Keratinocyte (primary cell): ENCODE data around the gene OVAAL. TPM values are rescaled to one million over a fixed set of nuclear protein-coding genes. Genes with fewer than 3 reads are reported as not detected.

Source experiments
- DNase-seq: peaks from one replicate; pipeline ENCODE4 v3.0.0-alpha.2; 2011; ENCODE audit warnings: low read depth, missing footprints, low spot score
- FAIRE-seq: peaks from 2 replicates; lab custom pipeline; 2011; peaks lifted over from hg19 to GRCh38; lab: Jason Lieb, UNC
- H2AFZ ChIP-seq: 2 replicates; pipeline ENCODE4 v1.6.0; 2012; ENCODE audit warnings: low read length, control low read depth, inconsistent platforms; ENCODE audit not compliant: control insufficient read depth
- H3K27ac ChIP-seq: 2 replicates; pipeline ENCODE4 v1.5.1; 2011; ENCODE audit warnings: low read length; ENCODE audit not compliant: control insufficient read depth, insufficient read depth
- H3K27me3 ChIP-seq: 3 replicates; pipeline ENCODE4 v1.6.0; 2011; ENCODE audit warnings: low read length; ENCODE audit not compliant: control insufficient read depth, insufficient read depth; ENCODE audit errors: extremely low read depth
- H3K36me3 ChIP-seq, 2 experiments: 2 replicates in 1 of 2; 3 replicates in 1 of 2; pipeline ENCODE4 v1.5.1; 2011; ENCODE audit warnings: low read length in 2 of 2, mild to moderate bottlenecking in 1 of 2; ENCODE audit not compliant: control insufficient read depth in 2 of 2, insufficient read depth in 2 of 2; ENCODE audit errors: extremely low read depth in 1 of 2
- H3K4me1 ChIP-seq: 3 replicates; pipeline ENCODE4 v1.5.1; 2011; ENCODE audit warnings: low read length; ENCODE audit not compliant: control insufficient read depth, insufficient read depth; ENCODE audit errors: extremely low read depth
- H3K4me2 ChIP-seq: 3 replicates; pipeline ENCODE4 v1.6.0; 2011; ENCODE audit warnings: low read depth, low read length; ENCODE audit not compliant: control insufficient read depth, insufficient read depth; ENCODE audit errors: extremely low read depth
- H3K4me3 ChIP-seq, 3 experiments: fragments of 200-600 bp in 1 of 3; sonication (generic) in 1 of 3; 2 replicates in 2 of 3; 3 replicates in 1 of 3; pipeline ENCODE4 v1.5.1; 2011 to 2016; ENCODE audit warnings: low read length in 3 of 3, mild to moderate bottlenecking in 3 of 3, control low read depth in 2 of 3, inconsistent platforms in 1 of 3, low read depth in 1 of 3, mixed read lengths in 1 of 3, mixed run types in 1 of 3, moderate library complexity in 1 of 3; ENCODE audit not compliant: control insufficient read depth in 2 of 3, insufficient read depth in 2 of 3; ENCODE audit errors: extremely low read depth in 1 of 3
- H3K79me2 ChIP-seq: 2 replicates; pipeline ENCODE4 v1.6.0; 2012; ENCODE audit warnings: low read length; ENCODE audit not compliant: control insufficient read depth, insufficient read depth
- H3K9ac ChIP-seq: 3 replicates; pipeline ENCODE4 v1.6.0; 2011; ENCODE audit warnings: low read length; ENCODE audit not compliant: control insufficient read depth, insufficient read depth; ENCODE audit errors: extremely low read depth
- H3K9me1 ChIP-seq: 3 replicates; pipeline ENCODE4 v1.6.0; 2011; ENCODE audit warnings: low read length; ENCODE audit not compliant: control insufficient read depth, insufficient read depth; ENCODE audit errors: extremely low read depth
- H3K9me3 ChIP-seq: 2 replicates; pipeline ENCODE4 v1.5.1; 2012; ENCODE audit warnings: low read depth, low read length; ENCODE audit not compliant: control insufficient read depth
- H4K20me1 ChIP-seq: 3 replicates; pipeline ENCODE4 v1.6.0; 2011; ENCODE audit warnings: low read length; ENCODE audit not compliant: control insufficient read depth, insufficient read depth; ENCODE audit errors: extremely low read depth
- CTCF ChIP-seq, 3 experiments: IDR thresholded peaks in 1 of 3; conservative IDR thresholded peaks in 1 of 3; optimal IDR thresholded peaks in 1 of 3; 2 replicates in 2 of 3; 3 replicates in 1 of 3; pipeline versions ENCODE3 to v1.5.1; 2011; ENCODE audit warnings: low read length in 3 of 3, mild to moderate bottlenecking in 3 of 3, moderate library complexity in 2 of 3, control low read depth in 1 of 3, inconsistent platforms in 1 of 3; ENCODE audit not compliant: insufficient read depth in 2 of 3; ENCODE audit errors: extremely low read depth in 1 of 3
- EZH2 ChIP-seq: IDR thresholded peaks from one replicate; pipeline ENCODE4 v1.6.1; 2012; ENCODE audit warnings: inconsistent platforms, mild to moderate bottlenecking, low read length, moderate library complexity
- dilution Hi-C: fragments of 300-500 bp; cut with MboI; formaldehyde crosslinking; loops from one replicate; pipeline ENCODE4 v1.7.0; 2020; ENCODE audit warnings: low sequenced_read_pairs; ENCODE audit not compliant: extremely low pct_ligation_motif_present
- polyA plus RNA-seq, 5 experiments: library from polyadenylated mRNA; depleted of rRNA in 3 of 5; stranded (reverse) in 3 of 5; stranded (forward) in 1 of 5; unstranded in 1 of 5; fragments of >200 nt; gene quantifications; 1 replicate in 1 of 5; 2 replicates in 3 of 5; 3 replicates in 1 of 5; pipeline versions ENCODE4 v1.2.1 to v1.2.3, GENCODE V29; 2011 to 2012; ENCODE audit warnings: missing spikeins in 2 of 5, low read depth in 1 of 5, low replicate concordance in 1 of 5

OVAAL gene
- polyA plus RNA-seq, 1 donor (not counting 4 experiments of a cell fraction or from before 2014, with no cell fraction given), result not detected

- Histone ChIP-seq H3K27ac (peak overlapping the region; percentile 58), H4K20me1 (no peaks in the 10 kb centered on the region), H3K9me3 (no peaks in the 10 kb centered on the region), H3K79me2 (no peaks in the 10 kb centered on the region), H3K27me3 (no peaks in the 10 kb centered on the region), H3K4me2 (peak overlapping the region; percentile 51), H3K4me1 (peaks cover 9% of the 10 kb centered on the region), H2AFZ (peak overlapping the region; percentile 20), H3K36me3 (no peaks in the 10 kb centered on the region), H3K4me3 (peak overlapping the region in 1 of 3 experiments; percentile 3), H3K9ac (no peak overlapping the region), H3K9me1 (no peaks in the 10 kb centered on the region)
- TF ChIP-seq EZH2, result no peak
- TF ChIP-seq CTCF (optimal IDR thresholded peaks at IDR 0.05 in 1 of 3, IDR thresholded peaks at IDR 0.05 in 1 of 3, conservative IDR thresholded peaks at IDR 0.05 in 1 of 3; ENCODE audit: extremely low read depth in 1 of 3, insufficient read depth in 2 of 3, low read length in 3 of 3), result peak; percentile 71 to 96 (median 74)
- dilution Hi-C loops, result loop anchor here (25.0 kb wide), 1 partner anchor 346 kb away; no protein-coding TSS in a partner anchor
- FAIRE-seq (peak; percentile 93), DNase-seq (no peak)
Observed at GRCh38 chr1:180515857-180516388, 42.8 kb upstream of the OVAAL start.

GRCh38 chr1:180519846-180520245, 38.9 kb upstream of the OVAAL start:
- Histone ChIP-seq H3K9me1 (no peaks in the 10 kb centered on the region), H3K27ac (no peak overlapping the region), H3K9ac (no peak overlapping the region), H4K20me1 (no peaks in the 10 kb centered on the region), H3K27me3 (no peaks in the 10 kb centered on the region), H3K36me3 (no peaks in the 10 kb centered on the region), H3K4me2 (no peak overlapping the region), H3K79me2 (no peaks in the 10 kb centered on the region), H3K4me1 (peaks cover 29% of the 10 kb centered on the region), H3K9me3 (no peaks in the 10 kb centered on the region), H2AFZ (peak overlapping the region; percentile 34), H3K4me3 (no peak overlapping the region)
- DNase-seq, result no peak
- no peak for FAIRE-seq
- dilution Hi-C loops, result loop anchor here (25.0 kb wide), 1 partner anchor 342 kb away; no protein-coding TSS in a partner anchor
- TF ChIP-seq EZH2 (no peak), CTCF (optimal IDR thresholded peaks at IDR 0.05 in 1 of 3, IDR thresholded peaks at IDR 0.05 in 1 of 3, conservative IDR thresholded peaks at IDR 0.05 in 1 of 3; ENCODE audit: extremely low read depth in 1 of 3, insufficient read depth in 2 of 3, low read length in 3 of 3) (no peak)
